ENCODE results near the gene NDUFB10.

DNA sequence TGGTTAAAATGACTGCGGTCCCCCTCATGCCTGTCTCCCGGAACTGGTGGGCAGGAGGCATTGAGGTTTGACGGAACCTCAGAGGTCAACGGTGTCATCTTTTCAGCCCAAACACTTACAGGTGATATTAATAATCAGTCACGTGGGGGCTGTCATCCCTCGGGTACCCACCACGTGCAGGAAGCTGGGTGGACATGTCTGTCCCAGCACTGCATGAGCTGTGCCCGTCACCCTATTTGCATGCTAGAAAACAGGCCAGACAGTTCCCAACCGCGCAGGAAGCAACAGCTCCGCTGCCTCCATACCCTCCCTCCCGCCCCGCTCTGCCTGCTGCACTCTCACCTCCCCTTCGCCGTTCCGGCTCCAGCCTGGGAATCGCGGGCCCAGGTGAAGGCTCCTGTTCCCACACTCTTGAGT is 31.8 kb downstream of the NDUFB10 start:
- TF ChIP-seq, protein P1, sequence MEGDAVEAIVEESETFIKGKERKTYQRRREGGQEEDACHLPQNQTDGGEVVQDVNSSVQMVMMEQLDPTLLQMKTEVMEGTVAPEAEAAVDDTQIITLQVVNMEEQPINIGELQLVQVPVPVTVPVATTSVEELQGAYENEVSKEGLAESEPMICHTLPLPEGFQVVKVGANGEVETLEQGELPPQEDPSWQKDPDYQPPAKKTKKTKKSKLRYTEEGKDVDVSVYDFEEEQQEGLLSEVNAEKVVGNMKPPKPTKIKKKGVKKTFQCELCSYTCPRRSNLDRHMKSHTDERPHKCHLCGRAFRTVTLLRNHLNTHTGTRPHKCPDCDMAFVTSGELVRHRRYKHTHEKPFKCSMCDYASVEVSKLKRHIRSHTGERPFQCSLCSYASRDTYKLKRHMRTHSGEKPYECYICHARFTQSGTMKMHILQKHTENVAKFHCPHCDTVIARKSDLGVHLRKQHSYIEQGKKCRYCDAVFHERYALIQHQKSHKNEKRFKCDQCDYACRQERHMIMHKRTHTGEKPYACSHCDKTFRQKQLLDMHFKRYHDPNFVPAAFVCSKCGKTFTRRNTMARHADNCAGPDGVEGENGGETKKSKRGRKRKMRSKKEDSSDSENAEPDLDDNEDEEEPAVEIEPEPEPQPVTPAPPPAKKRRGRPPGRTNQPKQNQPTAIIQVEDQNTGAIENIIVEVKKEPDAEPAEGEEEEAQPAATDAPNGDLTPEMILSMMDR (IDR thresholded peaks at IDR 0.05) = no peak
- TF ChIP-seq POLR2AphosphoS5 (IDR thresholded peaks at IDR 0.05) (no peak), EP300 (IDR thresholded peaks at IDR 0.05) (no peak)
